GM19452 (cell line): ENCODE results near the gene EMC10.
A peak's percentile ranks its signal among the peaks of the same experiment; 100 is the strongest.
"Not testable (repeated sequence)": the region's sequence is repeated elsewhere in the genome, so short reads cannot be mapped to it uniquely, and the experiment has no call there.

Experiments used
- ATAC-seq: cut with Tn5 transposase; IDR thresholded peaks from one replicate; pipeline ENCODE4 v1.9.1; 2021; ENCODE audit not compliant: unreplicated experiment

EMC10 gene

GRCh38 chr19:50450369-50451222 is 25.7 kb upstream of the EMC10 start:
- ATAC-seq, result no peak

GRCh38 chr19:50451223-50451534 is 25.1 kb upstream of the EMC10 start:
- ATAC-seq, result no peak

GRCh38 chr19:50453243-50453642 is 23.1 kb upstream of the EMC10 start:
- ATAC-seq, result no peak

- no peak for ATAC-seq
Observed at GRCh38 chr19:50455992-50456391, 20.3 kb upstream of the EMC10 start.

- ATAC-seq, result no peak
Observed at GRCh38 chr19:50457300-50457699, 19.0 kb upstream of the EMC10 start.

GRCh38 chr19:50458396-50459066 is 17.8 kb upstream of the EMC10 start:
- no peak for ATAC-seq

- ATAC-seq, result no peak
Observed at GRCh38 chr19:50459067-50459456, 17.2 kb upstream of the EMC10 start.

- no peak for ATAC-seq
Observed at GRCh38 chr19:50459638-50460037, 16.7 kb upstream of the EMC10 start.

GRCh38 chr19:50460161-50460765 is 16.0 kb upstream of the EMC10 start:
- ATAC-seq, result peak; percentile 71

- ATAC-seq, result no peak
Observed at GRCh38 chr19:50461066-50461875, 15.0 kb upstream of the EMC10 start.

- ATAC-seq, result no peak
Observed at GRCh38 chr19:50462970-50463369, 13.3 kb upstream of the EMC10 start.

GRCh38 chr19:50464348-50464747 is 12.0 kb upstream of the EMC10 start:
- no peak for ATAC-seq

GRCh38 chr19:50465000-50465399 is 11.3 kb upstream of the EMC10 start:
- ATAC-seq, result no peak

GRCh38 chr19:50465986-50466705 is 10.2 kb upstream of the EMC10 start:
- ATAC-seq, result no peak

- ATAC-seq, result no peak
Observed at GRCh38 chr19:50466706-50467039, 9.6 kb upstream of the EMC10 start.

GRCh38 chr19:50467566-50467965 is 8.7 kb upstream of the EMC10 start:
- no peak for ATAC-seq

- ATAC-seq, result no peak
Observed at GRCh38 chr19:50468818-50469217, 7.5 kb upstream of the EMC10 start.

- not testable (repeated sequence) for ATAC-seq
Observed at GRCh38 chr19:50473336-50473735, 3.0 kb upstream of the EMC10 start.

GRCh38 chr19:50475101-50475568 is 1.2 kb upstream of the EMC10 start:
- ATAC-seq, result no peak

- ATAC-seq, result peak; percentile 17
Observed at GRCh38 chr19:50475736-50476223, 527 bp upstream of the EMC10 start.

GRCh38 chr19:50476907-50477238 is 566 bp downstream of the EMC10 start:
- no peak for ATAC-seq
